ENCODE results near the gene ZSCAN32.

ZSCAN32 gene

GRCh38 chr16:3400779-3401688 lies at the start of gene ZSCAN32, which contains the start of gene ZNF174:
TSS of gene ZSCAN32 (minus strand) at chr16:3401004. CDS start at chr16:3397557, 3,447 bp downstream.
TSS of gene ZNF174 (plus strand) at chr16:3401215. CDS start at chr16:3402005, 790 bp downstream.
- DNase-seq = peak; percentile 92

DNA sequence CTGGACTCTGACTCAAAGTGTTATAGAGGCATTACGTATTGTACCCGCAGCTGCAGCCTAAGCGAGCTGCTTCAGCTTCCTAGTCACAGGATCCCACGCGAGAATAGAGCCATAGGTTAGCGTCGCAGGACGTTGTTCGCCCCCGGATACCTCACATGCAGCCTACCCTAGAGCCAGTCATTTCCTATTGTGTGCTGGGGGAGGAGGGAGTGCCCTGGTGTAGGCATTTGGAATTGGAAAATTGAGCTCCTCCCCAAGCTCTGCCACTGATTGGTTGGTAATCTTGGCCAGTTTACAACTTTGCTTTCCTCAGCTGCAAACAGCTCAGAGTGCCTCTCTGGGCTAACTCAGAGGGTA lies 43.2 kb upstream of the ZSCAN32 start:
- DNase-seq = no peak

DNA sequence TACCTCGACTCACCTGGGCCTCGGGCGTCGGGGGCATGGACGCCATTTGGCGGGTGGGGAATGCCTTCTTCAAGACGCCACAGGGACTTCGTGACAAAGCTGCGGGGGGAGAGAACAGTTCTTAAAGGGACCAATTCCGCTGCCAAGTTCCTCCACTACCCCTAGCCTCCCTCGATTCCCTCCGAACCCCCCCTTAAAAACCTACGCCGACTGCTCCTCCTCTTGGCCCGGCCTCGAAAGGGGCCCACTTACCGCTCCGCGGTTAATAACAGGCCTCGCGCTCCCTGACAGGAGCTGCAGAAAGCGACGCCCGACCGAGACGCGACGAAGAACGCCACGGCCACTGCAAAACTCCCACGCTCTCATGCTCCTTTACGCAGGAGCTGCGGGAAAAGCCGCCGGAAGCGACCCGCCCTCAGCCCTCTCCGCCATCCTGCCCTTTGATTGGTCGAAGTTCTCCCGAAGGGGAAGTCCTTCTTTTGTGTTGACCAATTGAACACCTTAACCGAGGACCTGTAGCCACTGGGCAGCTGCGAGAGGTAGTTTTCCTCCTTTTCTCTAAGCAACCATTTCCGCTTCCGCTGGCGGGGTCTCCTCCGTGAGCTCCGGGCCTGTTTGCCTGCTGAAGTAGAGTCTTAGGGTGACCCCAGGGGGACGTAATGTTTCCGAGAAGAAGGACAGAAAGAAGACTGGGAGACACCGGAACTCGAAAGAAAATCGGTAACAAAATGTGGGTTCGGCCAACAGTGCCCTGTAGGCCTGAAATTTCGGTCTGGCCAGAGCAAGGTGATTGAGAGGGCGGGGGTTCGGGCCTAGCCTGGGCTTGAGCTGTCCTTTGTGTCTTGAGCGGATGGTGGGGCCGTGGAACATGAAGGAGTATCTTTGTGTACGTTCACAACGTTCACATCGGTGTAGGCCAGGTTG lies 42.6 kb upstream of the ZSCAN32 start, which contains the start of the genes NAA60 and ZNF597:
NAA60 (plus strand) TSS at position 573 of the 924 bp plus-strand sequence. CDS start 32,548 bp downstream, outside the sequence.
ZNF597 (minus strand) TSS at position 397 of the 924 bp plus-strand sequence; CDS start at position 46, 351 bp downstream.
- DNase-seq = peak; percentile 80

DNA sequence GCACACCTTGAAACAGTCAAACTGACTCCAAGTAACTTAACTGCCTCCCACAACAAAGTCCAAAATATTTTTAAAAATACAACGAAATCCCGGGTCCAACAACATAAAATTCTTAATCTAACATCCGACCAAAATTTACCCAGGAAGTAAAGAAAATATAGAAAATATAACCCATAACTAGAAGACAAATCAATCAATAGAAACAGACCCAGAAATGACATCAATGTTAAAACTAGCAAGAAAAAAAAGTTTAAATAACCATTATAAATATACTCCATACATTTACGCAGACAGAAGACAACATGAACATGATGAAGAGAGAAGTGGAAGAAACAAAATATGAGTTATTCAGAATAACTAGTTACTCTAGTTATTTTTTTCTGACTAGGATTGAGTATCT lies 38.8 kb upstream of the ZSCAN32 start:
- no peak for DNase-seq

- no peak for DNase-seq
These were observed 33.6 kb upstream of the ZSCAN32 start for GRCh38 chr16:3434373-3434772.

- DNase-seq = no peak
These were observed 31.0 kb upstream of the ZSCAN32 start for GRCh38 chr16:3431779-3432219.

DNA sequence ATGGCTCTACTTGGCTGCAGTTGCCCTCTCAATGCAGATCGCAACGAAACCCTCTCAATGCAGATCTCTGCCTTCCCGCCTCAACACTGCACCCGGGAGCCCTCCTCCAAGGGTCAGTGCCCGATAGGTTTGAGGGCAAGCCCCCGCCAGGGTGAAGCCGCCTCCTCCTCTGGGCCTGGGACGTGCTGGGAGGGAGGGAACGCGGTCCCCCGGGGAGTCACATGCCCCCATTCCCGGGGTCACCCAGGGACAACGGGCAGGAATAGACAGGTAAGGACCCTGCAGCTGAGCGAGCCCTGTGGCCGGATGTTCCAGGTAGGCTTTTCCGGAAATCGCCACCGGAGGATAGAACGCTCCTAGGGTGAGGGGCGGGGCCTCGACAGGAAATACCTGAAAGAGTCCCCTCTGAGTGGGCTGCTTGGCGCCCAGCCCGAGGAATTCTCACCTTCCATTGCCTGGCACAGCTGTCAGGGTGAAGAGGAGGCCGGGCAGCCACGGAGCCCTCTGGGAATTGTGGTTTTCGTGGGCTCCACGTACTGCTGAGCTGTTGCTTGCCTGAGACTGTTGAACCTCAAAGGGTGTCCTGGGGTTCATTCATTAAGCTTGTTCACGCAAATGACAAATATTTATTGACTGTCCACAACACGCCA lies 13.1 kb upstream of the ZSCAN32 start:
- no peak for DNase-seq

DNA sequence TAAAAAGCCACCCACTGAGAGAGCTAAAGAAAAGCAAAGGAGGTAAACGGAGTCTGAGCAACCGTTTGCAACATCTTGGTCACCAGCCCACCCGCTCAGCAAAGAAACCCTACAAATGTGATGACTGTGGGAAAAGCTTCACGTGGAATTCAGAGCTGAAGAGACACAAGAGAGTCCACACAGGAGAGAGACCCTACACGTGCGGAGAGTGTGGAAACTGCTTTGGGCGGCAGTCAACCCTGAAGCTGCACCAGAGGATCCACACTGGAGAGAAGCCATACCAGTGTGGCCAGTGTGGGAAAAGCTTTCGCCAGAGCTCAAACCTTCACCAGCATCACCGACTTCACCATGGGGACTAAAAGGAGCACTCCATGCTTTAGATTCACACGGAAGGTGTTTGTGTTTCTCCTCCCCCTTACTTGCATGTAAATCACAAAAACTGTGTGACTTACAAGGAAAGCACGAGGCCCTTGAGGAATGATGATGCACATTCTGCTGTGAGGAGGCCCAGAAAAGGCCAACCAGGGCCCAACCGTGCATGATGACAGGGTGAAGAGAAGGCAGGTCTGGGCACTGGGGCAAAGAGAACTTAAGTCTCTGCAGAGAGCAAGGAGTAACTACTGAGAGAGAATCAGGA lies 7.9 kb upstream of the ZSCAN32 start:
- no peak for DNase-seq

DNA sequence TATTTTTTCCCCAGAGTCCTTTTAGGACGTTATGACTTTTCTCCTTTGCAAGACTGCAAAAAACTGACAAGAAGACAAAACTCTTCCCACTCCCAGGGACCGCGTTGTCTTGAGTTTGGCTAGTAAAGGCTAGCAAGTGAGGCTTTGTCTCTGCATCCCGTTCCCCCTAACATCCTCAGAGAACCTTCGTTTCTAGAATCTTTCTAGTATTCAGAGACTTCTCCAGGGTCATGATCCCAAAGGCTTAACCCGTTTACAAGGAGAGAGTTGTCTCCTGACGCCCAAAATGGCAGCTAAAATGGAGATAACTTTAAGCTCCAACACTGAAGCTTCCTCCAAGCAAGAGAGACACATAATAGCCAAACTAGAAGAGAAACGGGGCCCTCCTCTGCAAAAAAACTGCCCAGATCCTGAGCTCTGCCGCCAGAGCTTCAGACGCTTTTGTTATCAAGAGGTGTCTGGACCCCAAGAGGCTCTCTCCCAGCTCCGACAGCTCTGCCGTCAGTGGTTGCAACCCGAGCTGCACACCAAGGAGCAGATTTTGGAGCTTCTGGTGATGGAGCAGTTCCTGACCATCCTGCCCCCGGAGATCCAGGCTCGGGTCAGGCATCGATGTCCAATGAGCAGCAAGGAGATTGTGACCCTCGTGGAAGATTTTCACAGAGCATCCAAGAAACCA lies 1.1 kb upstream of the ZSCAN32 start:
- DNase-seq = no peak

DNA sequence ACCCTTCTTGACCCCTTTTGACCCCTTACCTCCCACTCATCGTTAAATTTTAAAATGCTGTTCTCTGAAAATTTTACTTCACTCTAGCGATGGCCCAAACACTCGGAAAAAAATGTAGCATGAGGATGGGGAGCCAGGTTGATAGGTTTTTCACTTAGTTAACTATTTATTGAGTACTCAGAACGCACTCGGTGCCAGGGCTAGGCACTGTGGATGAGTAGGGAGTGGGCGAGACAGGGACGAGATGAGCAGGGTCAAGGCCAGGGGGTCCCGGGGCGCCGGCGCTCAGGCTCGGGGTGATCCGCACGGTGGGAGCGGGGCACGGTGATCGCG lies 392 bp downstream of the ZSCAN32 start:
- DNase-seq = no peak

GRCh38 chr16:3389663-3390338 lies 11.0 kb downstream of the ZSCAN32 start:
- DNase-seq = no peak

- DNase-seq = no peak
These were observed 12.5 kb downstream of the ZSCAN32 start for GRCh38 chr16:3388325-3388724.

- DNase-seq = no peak
These were observed 17.8 kb downstream of the ZSCAN32 start for GRCh38 chr16:3383045-3383448.

DNA sequence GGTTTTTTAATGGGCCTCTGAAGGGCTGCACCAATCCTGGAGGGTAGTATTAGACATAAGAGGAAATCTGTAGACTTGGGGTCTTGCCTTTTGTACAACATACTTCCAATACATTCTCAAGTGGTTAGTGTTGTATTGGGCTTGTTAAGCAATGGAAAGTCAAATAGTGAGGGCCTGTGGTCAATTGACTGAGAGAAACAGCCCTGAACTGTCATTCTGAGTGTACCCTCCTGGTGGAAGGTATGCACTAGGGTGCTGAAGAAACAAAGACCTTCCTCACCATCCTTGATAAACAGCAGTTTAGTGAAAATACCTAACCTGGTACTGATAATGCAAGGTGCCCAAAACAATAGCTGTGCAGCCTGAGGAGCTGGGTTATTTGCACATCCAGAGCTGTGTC lies 22.9 kb downstream of the ZSCAN32 start:
- no peak for DNase-seq

GRCh38 chr16:3375680-3376079 lies 25.1 kb downstream of the ZSCAN32 start:
- no peak for DNase-seq

GRCh38 chr16:3369073-3369472 lies 31.7 kb downstream of the ZSCAN32 start:
- DNase-seq = no peak

DNA sequence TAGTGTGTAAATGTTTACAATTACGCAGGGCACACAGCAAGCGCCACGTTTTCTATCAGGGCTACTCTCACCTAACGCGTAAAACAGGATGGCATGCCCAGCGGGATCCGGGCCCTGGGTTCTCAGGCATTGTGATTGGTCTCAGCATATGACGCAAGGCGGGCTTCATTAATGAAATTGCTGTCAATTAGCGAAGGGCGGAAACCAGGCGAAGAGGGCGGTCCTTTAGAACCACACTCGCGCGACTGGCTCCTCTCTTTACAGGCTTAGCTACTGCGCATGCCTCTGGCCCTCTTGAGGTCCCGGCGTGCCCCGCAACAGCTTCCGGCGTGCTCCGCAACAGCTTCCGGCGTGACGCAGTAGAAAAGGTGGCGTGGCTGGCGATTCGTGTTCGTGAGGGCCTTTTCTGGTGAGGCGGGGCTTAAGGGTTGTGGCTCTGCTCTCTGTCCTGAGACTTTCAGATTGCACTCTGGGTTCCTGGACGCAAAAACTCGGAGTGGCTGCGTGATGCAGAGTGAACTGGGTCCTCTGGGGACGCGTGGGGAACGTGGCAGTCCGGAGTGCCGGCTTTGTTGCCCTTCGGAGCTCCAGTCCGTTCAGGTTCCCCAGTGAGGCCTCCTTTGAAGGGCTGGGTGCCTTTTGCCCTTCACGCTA lies 35.9 kb downstream of the ZSCAN32 start:
- DNase-seq = no peak

GRCh38 chr16:3363793-3364192 lies 37.0 kb downstream of the ZSCAN32 start:
- DNase-seq = no peak

DNA sequence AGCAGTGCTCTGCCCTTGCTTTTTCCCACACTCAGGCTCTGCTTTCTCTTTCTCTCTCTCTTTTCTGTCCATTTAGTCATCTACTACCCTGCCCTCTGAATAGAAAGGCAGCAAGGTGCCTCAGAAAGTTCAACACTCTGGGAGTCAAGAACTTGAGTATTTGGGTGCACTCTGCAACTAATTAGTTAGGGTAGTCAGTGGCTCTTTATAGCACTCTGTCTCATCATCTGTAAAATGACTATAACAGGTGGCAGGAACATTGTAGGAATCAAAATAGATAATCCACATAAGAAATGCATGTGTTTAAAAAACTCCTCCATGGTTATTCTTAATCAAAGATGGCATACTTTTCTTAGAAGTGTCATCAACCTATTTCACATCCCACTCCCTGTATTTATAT lies 37.9 kb downstream of the ZSCAN32 start:
- DNase-seq = no peak

GRCh38 chr16:3358871-3359270 lies 41.9 kb downstream of the ZSCAN32 start:
- no peak for DNase-seq

GRCh38 chr16:3356118-3356517 lies 44.7 kb downstream of the ZSCAN32 start:
- DNase-seq = no peak

Measured in NCI-H748 treated with DMSO at 0.1 percent for 48 hours (cell line).